HCT116 (cell line): ENCODE results near the gene FLG. TPM values are rescaled to one million over a fixed set of nuclear protein-coding genes. Genes with fewer than 3 reads are reported as not detected.

Experiments
- ATAC-seq: fragments of 200-7000 bp; cut with Tn5 transposase; 2 replicates; pipeline ENCODE4 v1.9.1; 2020; ENCODE audit warnings: mild to moderate bottlenecking, moderate library complexity
- BruUV-seq: library from RNA; stranded (reverse); fragments of 400-500 nt; replicated peaks from 2 replicates; lab custom pipeline; 2021; lab: Mats Ljungman, UMichigan
- CTCF ChIA-PET: fragments of 300-600 bp; sonication (Branson Sonifier 250); formaldehyde crosslinking; loops from one replicate; lab custom pipeline; 2021; ENCODE audit warnings: antibody characterized with exemption; lab: Charles Lee
- POLR2A ChIA-PET: fragments of 300-600, 350-600 bp; sonication (Branson Sonifier 250); formaldehyde crosslinking; loops from one replicate; lab custom pipeline; 2021; ENCODE audit warnings: antibody characterized with exemption; lab: Charles Lee
- RAD21 ChIA-PET, 2 experiments: fragments of 300-600 bp; sonication (Branson Sonifier 250); formaldehyde crosslinking; loops; one replicate each; lab custom pipeline; 2023; ENCODE audit warnings: low total read pairs in 2 of 2; ENCODE audit not compliant: uncharacterized antibody in 2 of 2, unreplicated experiment in 2 of 2, low non-redundant PET in 1 of 2; lab: Charles Lee
- DNase-seq: peaks from one replicate; pipeline ENCODE4 v3.0.0-alpha.2; 2010; ENCODE audit warnings: low read depth, low spot score
- H2AFZ ChIP-seq: fragments of 200-600 bp; shearing (Covaris generic), sonication (generic); 2 replicates; pipeline ENCODE4 v1.6.1; 2017; ENCODE audit warnings: low read depth, mixed run types, mixed read lengths, antibody characterized with exemption, low read length; ENCODE audit not compliant: poor library complexity, severe bottlenecking
- H3K27ac ChIP-seq: 2 replicates; pipeline ENCODE4 v1.5.1; 2012; ENCODE audit warnings: low read depth, low read length
- H3K27me3 ChIP-seq: fragments of 200-600 bp; sonication (generic); 2 replicates; pipeline ENCODE4 v1.6.1; 2016; ENCODE audit warnings: mixed run types, low read length, mixed read lengths; ENCODE audit not compliant: insufficient read depth
- H3K36me3 ChIP-seq, 2 experiments: fragments of 200-500 bp in 1 of 2; fragments of 200-600 bp in 1 of 2; sonication (Bioruptor generic) in 1 of 2; sonication (generic) in 1 of 2; 2 replicates each; pipeline versions ENCODE4 v1.5.1 to v1.6.1; 2014 to 2016; ENCODE audit warnings: low read length in 2 of 2, inconsistent platforms in 1 of 2, mixed read lengths in 1 of 2, mixed run types in 1 of 2; ENCODE audit not compliant: insufficient read depth in 2 of 2, control insufficient read depth in 1 of 2
- H3K4me1 ChIP-seq, 2 experiments: fragments of 200-600 bp in 1 of 2; sonication (generic) in 1 of 2; 2 replicates each; pipeline versions ENCODE4 v1.5.1 to v1.6.1; 2012 to 2017; ENCODE audit warnings: low read length in 2 of 2, inconsistent platforms in 1 of 2, mild to moderate bottlenecking in 1 of 2, mixed read lengths in 1 of 2, mixed run types in 1 of 2, moderate library complexity in 1 of 2; ENCODE audit not compliant: insufficient read depth in 2 of 2, control insufficient read depth in 1 of 2
- H3K4me2 ChIP-seq: fragments of 200-600 bp; sonication (generic); 2 replicates; pipeline ENCODE4 v1.6.1; 2017; ENCODE audit warnings: mixed run types, low read length, mixed read lengths
- H3K4me3 ChIP-seq, 2 experiments: fragments of 200-600 bp in 1 of 2; sonication (generic) in 1 of 2; replicated peaks in 1 of 2; 2 replicates each; pipeline ENCODE4 v1.5.1; 2011 to 2016; ENCODE audit warnings: low read length in 2 of 2, control low read depth in 1 of 2, low read depth in 1 of 2, mild to moderate bottlenecking in 1 of 2, mixed read lengths in 1 of 2, mixed run types in 1 of 2
- H3K79me2 ChIP-seq: fragments of 200-600 bp; sonication (generic); 2 replicates; pipeline ENCODE4 v1.6.1; 2017; ENCODE audit warnings: mild to moderate bottlenecking, mixed run types, low read length, moderate library complexity, mixed read lengths; ENCODE audit not compliant: insufficient read depth
- H3K9ac ChIP-seq: fragments of 200-600 bp; sonication (generic); 2 replicates; pipeline ENCODE4 v1.6.1; 2016; ENCODE audit warnings: low read length, mixed read lengths
- H3K9me2 ChIP-seq: fragments of 200-600 bp; sonication (generic), shearing (Covaris generic); 2 replicates; pipeline ENCODE4 v1.6.1; 2017; ENCODE audit warnings: mixed run types, mild to moderate bottlenecking, moderate library complexity; ENCODE audit not compliant: insufficient read depth
- H3K9me3 ChIP-seq, 2 experiments: fragments of 200-500 bp in 1 of 2; fragments of 200-600 bp in 1 of 2; sonication (Bioruptor generic) in 1 of 2; sonication (generic) in 1 of 2; 2 replicates each; pipeline ENCODE4 v1.6.1; 2014 to 2017; ENCODE audit warnings: low read length in 2 of 2, mixed read lengths in 2 of 2, inconsistent platforms in 1 of 2, low read depth in 1 of 2, mild to moderate bottlenecking in 1 of 2, mixed run types in 1 of 2, moderate library complexity in 1 of 2; ENCODE audit not compliant: control insufficient read depth in 1 of 2, insufficient read depth in 1 of 2
- H4K20me1 ChIP-seq: fragments of 200-600 bp; sonication (generic), shearing (Covaris generic); 2 replicates; pipeline ENCODE4 v1.6.1; 2017; ENCODE audit warnings: mixed run types, mild to moderate bottlenecking, moderate library complexity; ENCODE audit not compliant: insufficient read depth
- EGR1 ChIP-seq: IDR thresholded peaks from 2 replicates; pipeline ENCODE4 v1.6.1; 2012; ENCODE audit warnings: low read depth
- FOSL1 ChIP-seq: IDR thresholded peaks from 2 replicates; pipeline ENCODE4 v1.6.1; 2012; ENCODE audit warnings: low read depth
- JUND ChIP-seq: IDR thresholded peaks from 2 replicates; pipeline ENCODE4 v1.6.1; 2012
- POLR2A ChIP-seq: IDR thresholded peaks from 2 replicates; pipeline ENCODE4 v1.7.0; 2011; ENCODE audit warnings: borderline replicate concordance; ENCODE audit not compliant: insufficient read depth, insufficient read length; ENCODE audit errors: extremely low read depth
- POLR2AphosphoS5 ChIP-seq: IDR thresholded peaks from 2 replicates; pipeline ENCODE4 v1.6.1; 2011; ENCODE audit warnings: mild to moderate bottlenecking, low read depth, low read length, moderate library complexity
- RAD21 ChIP-seq: IDR thresholded peaks from 2 replicates; pipeline ENCODE4 v1.6.1; 2012; ENCODE audit warnings: low read depth, mild to moderate bottlenecking
- SIN3A ChIP-seq: IDR thresholded peaks from 2 replicates; pipeline ENCODE4 v1.6.1; 2012; ENCODE audit warnings: low read depth
- SP1 ChIP-seq: IDR thresholded peaks from 2 replicates; pipeline ENCODE4 v1.6.1; 2012; ENCODE audit warnings: low read depth
- SRF ChIP-seq: IDR thresholded peaks from 2 replicates; pipeline ENCODE4 v1.6.1; 2012; ENCODE audit warnings: low read depth
- TCF7L2 ChIP-seq: IDR thresholded peaks from 2 replicates; pipeline ENCODE4 v1.7.0; 2011; ENCODE audit warnings: borderline replicate concordance, inconsistent platforms; ENCODE audit not compliant: insufficient read depth, insufficient read length; ENCODE audit errors: extremely low read depth
- YY1 ChIP-seq: IDR thresholded peaks from 2 replicates; pipeline ENCODE4 v1.6.1; 2011; ENCODE audit warnings: low read length, low read depth, moderate library complexity, mild to moderate bottlenecking; ENCODE audit not compliant: insufficient replicate concordance; ENCODE audit errors: extremely low read depth
- ZFX ChIP-seq: fragments of 450-650 bp; IDR thresholded peaks from 2 replicates; pipeline ENCODE4 v1.6.1; 2017
- intact Hi-C: fragments of 100-400 bp; cut with micrococcal nuclease; formaldehyde crosslinking; loops from 2 replicates; pipeline ENCODE4 v1.10.0; 2022
- total RNA-seq: library from RNA; stranded (reverse); gene quantifications from one replicate; pipeline ENCODE4 v1.2.1, GENCODE V29; 2021; ENCODE audit not compliant: unreplicated experiment
- TF ChIP-seq, protein P1 (sequence below): IDR thresholded peaks from 2 replicates; pipeline ENCODE4 v1.6.1; 2012
- TF ChIP-seq, protein P2 (sequence below), 3 experiments: fragments of 200-600 bp in 1 of 3; sonication (generic) in 1 of 3; IDR thresholded peaks in 2 of 3; conservative IDR thresholded peaks in 1 of 3; 2 replicates each; pipeline ENCODE4 v1.5.1; 2012 to 2017; ENCODE audit warnings: low read depth in 2 of 3, low read length in 2 of 3, antibody characterized with exemption in 1 of 3, borderline replicate concordance in 1 of 3, control low read depth in 1 of 3, mild to moderate bottlenecking in 1 of 3, mixed read lengths in 1 of 3, mixed run types in 1 of 3, moderate library complexity in 1 of 3; ENCODE audit not compliant: insufficient read depth in 1 of 3
- TF ChIP-seq, protein P3 (sequence below): IDR thresholded peaks from 2 replicates; pipeline ENCODE4 v1.6.1; 2011; ENCODE audit warnings: mild to moderate bottlenecking, low read length, moderate library complexity; ENCODE audit not compliant: insufficient replicate concordance; ENCODE audit errors: extremely low read depth

The FLG gene
- total RNA-seq, 1 experiment from 2014 or later, result 0.02 TPM

DNA sequence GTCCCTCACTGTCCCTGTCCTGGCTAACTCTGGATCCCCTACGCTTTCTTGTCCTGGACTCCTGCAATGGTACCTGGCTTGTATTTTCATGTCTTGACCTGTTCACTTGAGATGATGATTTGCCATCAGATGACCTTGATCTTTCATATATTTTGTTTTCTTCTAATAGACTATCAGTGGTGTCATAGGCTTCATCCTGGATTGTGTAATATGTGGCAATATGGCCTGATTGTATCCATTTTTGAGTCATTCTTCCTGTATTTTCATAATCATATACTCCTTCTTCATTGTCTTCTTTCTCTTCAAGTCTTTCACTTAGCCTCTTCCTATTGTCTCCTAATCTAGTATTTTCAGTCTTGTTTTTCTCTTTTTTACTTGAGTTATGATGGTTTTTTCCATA lies 11.1 kb downstream of the FLG start:
- ChIA-PET POLR2A (no interaction called here), CTCF (no interaction called here), RAD21 (no interaction called here)
- Histone ChIP-seq H3K4me3 (no peak overlapping the region), H3K4me2 (no peak overlapping the region), H3K36me3 (no peaks in the 10 kb centered on the region), H3K79me2 (no peaks in the 10 kb centered on the region), H3K9me2 (no peaks in the 10 kb centered on the region), H3K9ac (no peak overlapping the region), H3K4me1 (no peaks in the 10 kb centered on the region), H3K27me3 (peaks cover 22% of the 10 kb centered on the region), H2AFZ (no peak overlapping the region), H4K20me1 (no peaks in the 10 kb centered on the region; the same call in 1 of the 2 replicates), H3K9me3 (no peaks in the 10 kb centered on the region), H3K27ac (no peak overlapping the region)
- TF ChIP-seq YY1 (no peak), ZFX (no peak), SRF (no peak), FOSL1 (no peak), RAD21 (no peak), POLR2AphosphoS5 (no peak), SIN3A (no peak)
- TF ChIP-seq, protein P1, sequence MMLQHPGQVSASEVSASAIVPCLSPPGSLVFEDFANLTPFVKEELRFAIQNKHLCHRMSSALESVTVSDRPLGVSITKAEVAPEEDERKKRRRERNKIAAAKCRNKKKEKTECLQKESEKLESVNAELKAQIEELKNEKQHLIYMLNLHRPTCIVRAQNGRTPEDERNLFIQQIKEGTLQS, result no peak
- TF ChIP-seq, protein P2, sequence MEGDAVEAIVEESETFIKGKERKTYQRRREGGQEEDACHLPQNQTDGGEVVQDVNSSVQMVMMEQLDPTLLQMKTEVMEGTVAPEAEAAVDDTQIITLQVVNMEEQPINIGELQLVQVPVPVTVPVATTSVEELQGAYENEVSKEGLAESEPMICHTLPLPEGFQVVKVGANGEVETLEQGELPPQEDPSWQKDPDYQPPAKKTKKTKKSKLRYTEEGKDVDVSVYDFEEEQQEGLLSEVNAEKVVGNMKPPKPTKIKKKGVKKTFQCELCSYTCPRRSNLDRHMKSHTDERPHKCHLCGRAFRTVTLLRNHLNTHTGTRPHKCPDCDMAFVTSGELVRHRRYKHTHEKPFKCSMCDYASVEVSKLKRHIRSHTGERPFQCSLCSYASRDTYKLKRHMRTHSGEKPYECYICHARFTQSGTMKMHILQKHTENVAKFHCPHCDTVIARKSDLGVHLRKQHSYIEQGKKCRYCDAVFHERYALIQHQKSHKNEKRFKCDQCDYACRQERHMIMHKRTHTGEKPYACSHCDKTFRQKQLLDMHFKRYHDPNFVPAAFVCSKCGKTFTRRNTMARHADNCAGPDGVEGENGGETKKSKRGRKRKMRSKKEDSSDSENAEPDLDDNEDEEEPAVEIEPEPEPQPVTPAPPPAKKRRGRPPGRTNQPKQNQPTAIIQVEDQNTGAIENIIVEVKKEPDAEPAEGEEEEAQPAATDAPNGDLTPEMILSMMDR (IDR thresholded peaks at IDR 0.05 in 2 of 3, conservative IDR thresholded peaks at IDR 0.05 in 1 of 3; ENCODE audit: borderline replicate concordance in 1 of 3, insufficient read depth in 1 of 3, low read depth in 2 of 3, low read length in 2 of 3), result no peak
- DNase-seq (no peak), ATAC-seq (no peak)
- no TSS peak for BruUV-seq
- intact Hi-C loops, result no loop called here

DNA sequence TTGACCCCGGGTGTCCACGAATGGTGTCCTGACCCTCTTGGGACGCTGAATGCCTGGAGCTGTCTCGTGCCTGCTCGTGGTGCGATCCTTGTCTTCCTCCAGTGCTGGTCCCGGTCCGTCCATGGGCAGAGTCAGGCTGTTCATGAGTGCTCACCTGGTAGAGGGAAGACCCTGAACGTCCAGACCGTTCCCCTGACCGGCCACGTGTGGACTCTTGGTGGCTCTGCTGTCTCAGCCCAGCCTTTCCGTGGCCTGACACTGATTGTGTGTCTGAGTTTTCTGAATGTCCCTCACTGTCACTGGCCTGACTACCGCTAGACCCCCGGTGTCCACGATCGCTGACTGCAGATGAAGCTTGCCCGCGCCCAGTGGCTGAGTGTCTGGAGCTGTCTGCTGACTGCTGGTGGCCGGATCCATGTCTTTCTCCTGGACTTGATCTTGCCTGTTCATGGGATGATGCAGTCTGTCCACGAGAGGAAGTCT lies 11.7 kb downstream of the FLG start:
- BruUV-seq, result no TSS peak
- TF ChIP-seq SRF, result no peak
- no peak for TF ChIP-seq RAD21
- no peak for TF ChIP-seq POLR2A
- TF ChIP-seq, protein P3, sequence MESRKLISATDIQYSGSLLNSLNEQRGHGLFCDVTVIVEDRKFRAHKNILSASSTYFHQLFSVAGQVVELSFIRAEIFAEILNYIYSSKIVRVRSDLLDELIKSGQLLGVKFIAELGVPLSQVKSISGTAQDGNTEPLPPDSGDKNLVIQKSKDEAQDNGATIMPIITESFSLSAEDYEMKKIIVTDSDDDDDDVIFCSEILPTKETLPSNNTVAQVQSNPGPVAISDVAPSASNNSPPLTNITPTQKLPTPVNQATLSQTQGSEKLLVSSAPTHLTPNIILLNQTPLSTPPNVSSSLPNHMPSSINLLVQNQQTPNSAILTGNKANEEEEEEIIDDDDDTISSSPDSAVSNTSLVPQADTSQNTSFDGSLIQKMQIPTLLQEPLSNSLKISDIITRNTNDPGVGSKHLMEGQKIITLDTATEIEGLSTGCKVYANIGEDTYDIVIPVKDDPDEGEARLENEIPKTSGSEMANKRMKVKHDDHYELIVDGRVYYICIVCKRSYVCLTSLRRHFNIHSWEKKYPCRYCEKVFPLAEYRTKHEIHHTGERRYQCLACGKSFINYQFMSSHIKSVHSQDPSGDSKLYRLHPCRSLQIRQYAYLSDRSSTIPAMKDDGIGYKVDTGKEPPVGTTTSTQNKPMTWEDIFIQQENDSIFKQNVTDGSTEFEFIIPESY, result no peak
- TF ChIP-seq TCF7L2, result no peak
- TF ChIP-seq EGR1, result no peak
- no peak for TF ChIP-seq JUND
- TF ChIP-seq, protein P2 (IDR thresholded peaks at IDR 0.05 in 2 of 3, conservative IDR thresholded peaks at IDR 0.05 in 1 of 3; ENCODE audit: borderline replicate concordance in 1 of 3, insufficient read depth in 1 of 3, low read depth in 2 of 3, low read length in 2 of 3), result no peak
- no peak for TF ChIP-seq SP1

More for the DNA sequence above, 11.7 kb downstream of the FLG start:
- intact Hi-C loops, result no loop called here
- H3K4me1 ChIP-seq, result no peaks in the 10 kb centered on the region
- H3K9me2 ChIP-seq, result no peaks in the 10 kb centered on the region
- no peak overlapping the region for H3K4me2 ChIP-seq
- no peak overlapping the region for H3K4me3 ChIP-seq
- no peaks in the 10 kb centered on the region; the same call in 1 of the 2 replicates for H4K20me1 ChIP-seq
- ATAC-seq (no peak), DNase-seq (no peak)
- POLR2A ChIA-PET, result no interaction called here
- no peak overlapping the region for H2AFZ ChIP-seq
- H3K9ac ChIP-seq, result no peak overlapping the region
- no peaks in the 10 kb centered on the region for H3K36me3 ChIP-seq
- CTCF ChIA-PET, result no interaction called here
- peaks cover 22% of the 10 kb centered on the region for H3K27me3 ChIP-seq
- H3K79me2 ChIP-seq, result no peaks in the 10 kb centered on the region
- no peak overlapping the region for H3K27ac ChIP-seq
- no peaks in the 10 kb centered on the region for H3K9me3 ChIP-seq
- RAD21 ChIA-PET, result no interaction called here
